Stimulated activated CD8-positive, alpha-beta memory T cell treated with anti-CD3 and anti-CD28 coated beads, Interleukin-12 subunit alpha, Interleukin-12 subunit beta, amount 100 ng/mL, for 24 hours (primary cell): Measurements from ENCODE around the gene WFIKKN2.
"Not testable (repeated sequence)": the region's sequence is repeated elsewhere in the genome, so short reads cannot be mapped to it uniquely, and the experiment has no call there.

ENCODE experiments used
- DNase-seq: peaks from one replicate; pipeline ENCODE4 v3.0.0-alpha.2; 2020; ENCODE audit errors: extremely low read depth

The WFIKKN2 gene

DNA sequence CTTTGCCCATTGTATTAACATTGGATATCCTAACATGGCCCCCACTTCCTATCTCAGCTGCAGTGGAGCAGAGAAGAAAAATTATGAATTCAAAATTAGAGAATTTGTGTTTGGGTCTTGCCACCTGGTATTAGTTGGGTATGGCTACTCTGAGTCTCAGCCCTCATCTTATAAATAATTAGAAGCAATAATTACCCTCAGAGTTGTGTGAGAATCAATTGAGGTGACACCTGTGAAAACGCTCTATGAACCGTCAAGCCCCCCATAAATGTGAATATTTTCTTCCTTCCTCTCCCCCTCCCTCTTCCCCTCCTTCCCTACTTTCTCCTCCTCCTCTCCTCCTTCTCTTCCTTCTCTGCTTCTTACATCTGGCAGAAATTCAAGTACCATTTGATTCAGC is 39.7 kb downstream of the WFIKKN2 start:
- DNase-seq, result no peak

GRCh38 chr17:50877042-50877441 is 41.7 kb downstream of the WFIKKN2 start:
- not testable (repeated sequence) for DNase-seq

- DNase-seq, result no peak
These were observed 42.5 kb downstream of the WFIKKN2 start for GRCh38 chr17:50877838-50878237.

DNA sequence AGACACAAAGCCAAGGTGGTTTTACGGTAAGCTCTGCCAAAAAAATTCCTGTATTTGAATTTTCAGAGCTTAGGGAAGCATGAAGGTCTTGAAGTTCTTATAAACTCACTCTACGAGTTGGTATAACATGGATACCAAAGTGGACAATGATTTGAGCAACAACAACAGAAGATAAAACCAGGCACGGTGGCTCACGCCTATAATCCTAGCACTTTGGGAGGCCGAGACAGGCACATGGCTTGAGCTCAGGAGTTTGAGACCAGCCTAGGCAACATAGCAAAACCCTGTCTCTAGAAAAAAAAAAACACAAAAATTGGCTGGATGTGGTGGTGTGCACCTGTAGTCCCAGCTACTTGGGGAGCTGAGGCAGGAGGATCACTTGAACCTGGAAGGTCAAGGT is 43.7 kb downstream of the WFIKKN2 start:
- no peak for DNase-seq

DNA sequence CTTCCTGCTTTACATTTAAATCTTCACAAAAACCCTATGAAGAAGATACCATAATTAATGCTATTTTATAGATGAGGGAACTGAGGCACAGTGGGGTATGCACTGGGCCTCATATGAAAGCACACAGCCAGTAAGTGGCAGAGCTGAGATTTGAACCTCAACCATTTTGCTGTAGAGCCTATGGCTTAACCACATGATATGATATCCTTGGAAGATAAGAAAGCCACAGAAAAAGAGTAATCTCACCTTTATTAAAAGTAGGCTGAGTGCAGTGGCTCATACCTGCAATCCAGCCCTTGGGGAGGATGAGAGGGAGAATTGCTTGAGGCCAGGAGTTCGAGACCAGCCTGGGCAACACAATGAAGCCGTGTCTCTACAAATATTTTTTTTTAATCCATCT is 45.8 kb downstream of the WFIKKN2 start:
- DNase-seq, result no peak

GRCh38 chr17:50882851-50883250 is 47.5 kb downstream of the WFIKKN2 start:
- no peak for DNase-seq

- DNase-seq, result no peak
These were observed 48.6 kb downstream of the WFIKKN2 start for GRCh38 chr17:50883850-50884438.

- DNase-seq, result no peak
These were observed 49.3 kb downstream of the WFIKKN2 start for GRCh38 chr17:50884439-50885311.

DNA sequence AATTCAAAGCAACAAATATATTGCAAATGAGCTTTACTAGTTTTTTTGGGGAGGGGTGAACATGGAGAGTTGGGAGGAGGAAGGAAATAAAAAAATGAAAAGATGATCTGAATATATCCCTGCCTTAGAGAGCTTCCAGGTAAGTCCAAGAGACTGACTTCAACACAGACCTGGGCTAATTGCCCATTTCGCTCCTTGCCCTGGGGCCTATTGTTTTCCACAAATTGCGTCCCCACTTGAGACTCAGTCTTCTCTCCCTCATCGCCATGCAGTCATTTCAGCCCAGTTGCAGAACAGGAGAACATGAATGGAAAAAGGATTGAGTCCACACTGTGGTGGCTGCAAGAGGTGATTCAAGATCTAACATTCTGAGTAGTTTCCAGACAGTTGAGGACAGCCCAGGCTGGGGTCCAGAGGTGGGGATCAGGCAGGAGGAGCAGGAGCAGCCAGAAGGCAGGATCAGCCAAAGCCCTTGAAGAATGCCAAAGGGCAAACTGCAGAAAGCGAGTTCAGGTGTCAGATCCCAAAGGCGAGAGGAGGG is 52.4 kb downstream of the WFIKKN2 start:
- DNase-seq, result no peak

GRCh38 chr17:50889528-50890118 is 54.2 kb downstream of the WFIKKN2 start:
- DNase-seq, result no peak

DNA sequence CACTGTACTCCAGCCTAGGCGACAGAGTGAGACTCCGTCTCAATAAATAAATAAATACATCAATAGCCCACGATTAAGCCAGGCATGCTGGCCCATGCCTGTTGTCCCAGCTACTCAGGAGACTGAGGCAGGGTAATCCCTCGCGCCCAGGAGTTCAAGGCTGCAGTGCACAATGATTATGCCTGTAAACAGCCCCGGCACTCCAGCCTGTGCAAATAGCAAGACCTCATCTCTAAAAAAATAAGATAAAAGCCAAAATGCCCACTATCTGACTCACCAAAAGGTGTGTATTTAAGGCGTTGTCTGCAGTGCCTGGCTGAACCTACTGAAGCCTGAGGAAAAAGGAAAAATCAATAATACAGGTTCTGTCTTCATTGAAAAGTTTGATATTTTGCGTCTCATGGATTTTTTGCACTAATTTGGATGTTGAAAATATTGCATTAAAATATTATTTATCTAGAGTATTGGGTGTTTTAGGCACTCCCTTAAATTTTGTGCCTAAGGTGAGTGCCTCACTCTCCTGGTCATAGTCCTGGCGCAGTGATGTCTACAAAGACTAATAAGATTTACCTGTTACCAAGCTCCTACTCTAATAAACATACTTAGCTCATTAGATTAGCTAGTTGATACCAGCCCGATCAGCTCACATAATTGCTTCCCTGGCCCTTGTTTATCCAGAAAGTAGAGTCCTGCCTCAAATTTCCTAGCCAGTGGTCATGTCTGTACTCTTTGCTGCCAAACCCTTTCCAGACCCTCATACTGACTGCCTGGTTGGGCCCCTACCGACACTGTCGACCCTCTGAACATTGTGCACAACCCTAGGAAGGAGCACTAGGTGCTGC is 55.5 kb downstream of the WFIKKN2 start:
- DNase-seq, result no peak

- DNase-seq, result no peak
These were observed 56.2 kb downstream of the WFIKKN2 start for GRCh38 chr17:50891577-50891989.
